WI38 (cell line): ENCODE results near the gene HOXA9.

Source experiments
- H3K4me3 ChIP-seq: 2 replicates; pipeline ENCODE4 v1.5.1; 2011; ENCODE audit warnings: low read depth, mild to moderate bottlenecking, control low read depth, low read length
- TF ChIP-seq, protein P1 (sequence below): IDR thresholded peaks from 2 replicates; pipeline ENCODE4 v1.5.1; 2012; ENCODE audit warnings: low read depth, mild to moderate bottlenecking, control low read depth, low read length

Gene HOXA9

DNA sequence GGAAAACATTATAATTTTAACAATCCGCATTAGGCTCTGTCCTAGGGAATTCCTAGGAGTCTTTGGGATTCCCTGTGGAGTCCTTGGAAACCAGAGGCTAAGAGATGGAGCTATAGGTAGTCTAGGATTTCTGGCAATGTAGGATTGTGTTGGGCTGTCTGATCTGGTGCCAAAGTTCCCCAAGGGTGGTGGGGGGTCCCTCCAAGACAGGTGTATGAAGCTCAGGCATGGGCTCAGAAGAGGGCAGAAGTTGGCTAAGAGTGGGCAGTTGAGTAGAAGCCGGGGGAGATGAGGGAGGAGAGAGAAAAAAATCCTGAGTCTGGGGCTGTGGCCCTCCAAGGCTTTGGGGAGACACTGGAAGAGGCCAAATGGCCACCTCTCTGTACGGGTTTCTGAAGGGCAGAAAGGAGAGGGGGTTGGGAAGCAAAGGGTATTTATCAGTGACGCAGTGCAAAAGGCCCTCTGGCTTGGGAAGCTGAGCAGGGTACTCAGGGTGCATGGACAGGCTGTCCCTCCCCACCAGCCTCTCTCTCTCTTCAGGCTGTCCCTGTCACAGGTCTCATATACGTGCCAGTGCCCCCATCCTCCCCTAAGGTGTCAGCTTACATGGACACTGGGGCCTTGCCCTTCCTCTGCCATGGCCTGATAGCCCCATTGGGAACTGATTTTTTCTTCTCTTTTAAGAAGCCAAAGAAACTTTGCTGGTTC is 18.7 kb downstream of the HOXA9 start:
- no peak overlapping the region for H3K4me3 ChIP-seq
- TF ChIP-seq, protein P1, sequence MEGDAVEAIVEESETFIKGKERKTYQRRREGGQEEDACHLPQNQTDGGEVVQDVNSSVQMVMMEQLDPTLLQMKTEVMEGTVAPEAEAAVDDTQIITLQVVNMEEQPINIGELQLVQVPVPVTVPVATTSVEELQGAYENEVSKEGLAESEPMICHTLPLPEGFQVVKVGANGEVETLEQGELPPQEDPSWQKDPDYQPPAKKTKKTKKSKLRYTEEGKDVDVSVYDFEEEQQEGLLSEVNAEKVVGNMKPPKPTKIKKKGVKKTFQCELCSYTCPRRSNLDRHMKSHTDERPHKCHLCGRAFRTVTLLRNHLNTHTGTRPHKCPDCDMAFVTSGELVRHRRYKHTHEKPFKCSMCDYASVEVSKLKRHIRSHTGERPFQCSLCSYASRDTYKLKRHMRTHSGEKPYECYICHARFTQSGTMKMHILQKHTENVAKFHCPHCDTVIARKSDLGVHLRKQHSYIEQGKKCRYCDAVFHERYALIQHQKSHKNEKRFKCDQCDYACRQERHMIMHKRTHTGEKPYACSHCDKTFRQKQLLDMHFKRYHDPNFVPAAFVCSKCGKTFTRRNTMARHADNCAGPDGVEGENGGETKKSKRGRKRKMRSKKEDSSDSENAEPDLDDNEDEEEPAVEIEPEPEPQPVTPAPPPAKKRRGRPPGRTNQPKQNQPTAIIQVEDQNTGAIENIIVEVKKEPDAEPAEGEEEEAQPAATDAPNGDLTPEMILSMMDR = no peak

DNA sequence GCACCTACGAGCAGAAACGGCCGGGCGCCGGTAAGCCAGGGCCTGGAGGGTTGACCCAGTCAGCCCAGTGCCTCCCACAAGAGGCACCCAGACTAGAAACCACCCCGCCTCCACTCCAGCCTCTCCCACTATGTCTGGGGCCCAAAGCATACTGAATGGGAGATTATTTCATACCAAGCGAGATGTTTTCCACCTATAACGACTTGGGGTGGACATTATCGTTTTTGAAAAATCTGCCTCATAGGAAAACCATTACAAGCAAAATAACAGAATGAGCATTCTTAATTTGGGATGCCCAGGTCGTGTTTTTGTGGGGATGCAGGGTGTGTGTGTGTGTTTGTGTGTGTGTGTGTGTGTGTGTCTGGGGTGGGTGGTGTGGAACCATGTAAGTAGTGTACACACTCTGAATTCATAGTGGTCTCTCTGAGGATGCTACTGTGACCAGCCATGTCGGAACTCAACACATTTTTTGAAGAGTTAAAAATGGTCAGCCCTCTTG is 19.4 kb downstream of the HOXA9 start:
- H3K4me3 ChIP-seq = no peak overlapping the region
- TF ChIP-seq, protein P1 = no peak

DNA sequence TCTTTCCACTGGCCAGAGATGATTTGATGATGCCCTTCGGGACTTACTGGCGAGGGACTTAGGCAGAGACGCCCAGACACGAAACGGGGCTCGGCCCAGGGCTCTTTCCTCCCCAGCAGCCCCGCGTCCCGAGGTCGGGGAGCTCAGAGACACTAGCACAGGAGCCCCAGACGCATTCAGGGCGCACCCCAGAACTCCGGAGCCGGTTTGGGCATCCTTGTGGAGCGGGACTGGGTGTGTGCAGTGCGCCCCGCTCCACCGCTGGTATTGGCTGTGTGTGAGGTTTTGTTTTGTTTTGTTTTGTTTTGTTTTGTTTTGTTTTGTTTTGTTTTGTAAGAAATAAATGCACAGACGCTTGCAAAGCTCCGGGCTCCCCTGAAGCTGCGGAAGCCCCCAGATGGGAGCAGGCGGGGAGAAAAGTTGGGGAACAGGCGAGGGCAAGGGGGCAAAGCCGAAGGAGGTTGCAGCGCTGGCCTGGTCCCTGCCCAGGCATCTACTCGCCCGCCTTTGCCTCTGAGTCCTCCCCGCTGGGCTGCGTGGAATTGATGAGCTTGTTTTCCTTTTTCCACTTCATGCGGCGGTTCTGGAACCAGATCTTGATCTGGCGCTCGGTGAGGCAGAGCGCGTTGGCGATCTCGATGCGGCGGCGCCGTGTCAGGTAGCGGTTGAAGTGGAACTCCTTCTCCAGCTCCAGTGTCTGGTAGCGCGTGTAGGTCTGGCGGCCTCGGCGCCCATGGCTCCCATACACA is 20.0 kb downstream of the HOXA9 start:
- TF ChIP-seq, protein P1 = no peak
- H3K4me3 ChIP-seq = no peak overlapping the region

DNA sequence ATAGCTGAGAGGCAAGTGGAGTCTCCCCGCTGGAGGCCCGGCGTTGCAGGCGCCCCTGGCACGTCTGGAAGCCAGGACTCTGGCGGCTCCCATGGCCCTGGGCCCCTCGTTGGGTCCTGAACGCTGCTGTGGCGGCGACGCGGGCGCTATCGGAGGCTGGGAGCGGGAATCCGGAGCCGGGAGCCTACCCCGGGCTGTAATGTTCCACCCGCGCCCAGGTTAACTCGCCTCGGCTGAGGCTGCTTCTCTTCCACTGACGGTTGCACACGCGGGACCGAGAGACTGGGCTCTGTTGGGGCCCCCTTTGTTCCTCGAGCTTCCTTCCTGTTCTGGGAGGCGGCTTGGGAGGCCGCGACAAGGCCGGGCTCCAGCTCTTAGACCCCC is 20.6 kb downstream of the HOXA9 start:
- TF ChIP-seq, protein P1 = no peak
- H3K4me3 ChIP-seq = no peak overlapping the region

DNA sequence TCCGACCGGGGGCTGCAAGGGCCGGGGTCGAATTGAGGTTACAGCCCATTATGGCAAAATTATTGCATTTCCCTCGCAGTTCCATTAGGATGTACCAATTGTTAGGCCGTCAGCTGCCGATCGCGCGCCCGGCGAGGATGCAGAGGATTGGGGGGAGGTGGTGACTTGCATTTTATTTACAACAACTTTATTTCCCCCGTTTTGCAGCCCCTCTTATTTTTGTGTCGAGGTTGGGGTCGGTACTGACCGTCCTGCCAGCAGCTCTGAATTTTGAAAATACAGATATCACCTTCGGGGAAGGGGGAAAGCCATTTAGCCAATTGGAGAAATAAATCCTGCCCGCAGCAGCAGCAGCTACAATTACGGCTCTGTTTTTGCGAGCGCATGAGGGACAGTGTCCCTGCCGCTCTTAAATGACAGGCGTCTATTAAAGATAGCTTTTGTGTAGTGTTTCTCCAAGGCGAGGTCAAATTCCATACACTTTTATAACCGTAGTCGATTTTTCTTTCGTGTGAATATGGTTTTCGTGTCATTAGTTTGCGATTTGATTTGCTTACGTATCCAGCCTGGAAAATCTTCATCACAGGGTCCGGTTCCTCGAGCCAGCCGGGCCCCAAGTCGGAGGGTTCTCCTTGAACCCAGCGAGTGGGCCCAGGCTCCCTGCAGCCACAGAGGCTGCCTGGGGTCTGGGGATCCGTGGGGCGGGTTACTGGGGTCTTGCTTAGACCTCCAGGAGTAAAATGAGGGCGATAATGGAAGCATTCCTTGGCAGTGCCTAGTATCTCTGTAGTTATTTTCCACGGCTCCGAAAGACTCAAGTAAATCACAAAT is 21.2 kb downstream of the HOXA9 start:
- TF ChIP-seq, protein P1 = no peak
- peak overlapping the region; percentile 80 for H3K4me3 ChIP-seq

DNA sequence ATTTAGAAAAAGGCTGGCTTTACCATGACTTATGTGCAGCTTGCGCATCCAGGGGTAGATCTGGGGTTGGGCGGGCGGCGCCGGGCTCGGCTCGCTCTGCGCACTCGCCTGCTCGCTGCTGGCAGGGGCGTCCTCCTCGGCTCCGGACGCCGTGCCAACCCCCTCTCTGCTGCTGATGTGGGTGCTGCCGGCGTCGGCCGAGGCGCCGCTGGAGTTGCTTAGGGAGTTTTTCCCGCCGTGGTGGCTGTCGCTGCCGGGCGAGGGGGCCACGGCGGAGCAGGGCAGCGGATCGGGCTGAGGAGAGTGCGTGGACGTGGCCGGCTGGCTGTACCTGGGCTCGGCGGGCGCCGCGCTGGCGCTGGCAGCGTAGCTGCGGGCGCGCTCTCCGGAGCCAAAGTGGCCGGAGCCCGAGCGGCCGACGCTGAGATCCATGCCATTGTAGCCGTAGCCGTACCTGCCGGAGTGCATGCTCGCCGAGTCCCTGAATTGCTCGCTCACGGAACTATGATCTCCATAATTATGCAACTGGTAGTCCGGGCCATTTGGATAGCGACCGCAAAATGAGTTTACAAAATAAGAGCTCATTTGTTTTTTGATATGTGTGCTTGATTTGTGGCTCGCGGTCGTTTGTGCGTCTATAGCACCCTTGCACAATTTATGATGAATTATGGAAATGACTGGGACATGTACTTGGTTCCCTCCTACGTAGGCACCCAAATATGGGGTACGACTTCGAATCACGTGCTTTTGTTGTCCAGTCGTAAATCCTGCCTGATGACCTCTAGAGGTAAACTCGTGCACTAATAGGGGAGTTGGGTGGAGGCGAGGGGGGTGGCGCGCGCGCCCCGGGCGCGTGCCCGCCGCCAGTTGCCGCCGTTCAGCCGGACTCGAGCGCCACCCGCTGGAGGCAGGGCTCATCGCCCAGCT is 22.1 kb downstream of the HOXA9 start, which contains the start of gene HOXA5:
Gene HOXA5 (minus strand): TSS at position 659 of the 927 bp plus-strand sequence. CDS start 74 bp downstream, at position 585.
- H3K4me3 ChIP-seq = peak within 1 kb of the TSS; percentile 80
- TF ChIP-seq, protein P1 = peak; percentile 75
